Measurements from ENCODE around the gene PPP4R3A.
"Not testable (repeated sequence)": the region's sequence is repeated elsewhere in the genome, so short reads cannot be mapped to it uniquely, and the experiment has no call there.

The PPP4R3A gene

DNA sequence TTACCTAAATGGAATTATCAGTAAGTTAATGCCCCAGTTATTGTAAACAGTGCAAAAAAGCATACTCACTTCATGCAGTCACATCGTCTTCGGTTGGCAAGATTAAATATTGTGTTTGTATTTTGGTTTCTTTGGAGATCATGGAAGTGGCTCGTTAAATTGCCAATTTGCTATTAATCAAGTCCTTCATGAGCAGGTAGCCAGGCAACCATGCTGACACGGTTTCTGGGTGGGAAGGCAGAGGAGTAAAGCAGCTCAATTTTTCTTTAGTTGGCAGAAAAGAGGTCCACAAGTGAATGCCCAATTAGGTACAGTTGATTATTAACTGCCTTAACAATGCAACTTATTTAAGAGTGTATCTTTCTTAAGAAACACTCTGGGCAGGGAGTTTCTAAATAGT lies 43.9 kb downstream of the PPP4R3A start:
- FAIRE-seq (no peak), DNase-seq (ENCODE audit: insufficient read length) (no peak)
- no peak for TF ChIP-seq POLR2A (IDR thresholded peaks at IDR 0.05; ENCODE audit: low read depth, low read length)
- no peak for TF ChIP-seq TAF1 (IDR thresholded peaks at IDR 0.05; ENCODE audit: borderline replicate concordance, low read depth, low read length)
- no peak for TF ChIP-seq POLR2AphosphoS5 (IDR thresholded peaks at IDR 0.05; ENCODE audit: low read depth, low read length)

DNA sequence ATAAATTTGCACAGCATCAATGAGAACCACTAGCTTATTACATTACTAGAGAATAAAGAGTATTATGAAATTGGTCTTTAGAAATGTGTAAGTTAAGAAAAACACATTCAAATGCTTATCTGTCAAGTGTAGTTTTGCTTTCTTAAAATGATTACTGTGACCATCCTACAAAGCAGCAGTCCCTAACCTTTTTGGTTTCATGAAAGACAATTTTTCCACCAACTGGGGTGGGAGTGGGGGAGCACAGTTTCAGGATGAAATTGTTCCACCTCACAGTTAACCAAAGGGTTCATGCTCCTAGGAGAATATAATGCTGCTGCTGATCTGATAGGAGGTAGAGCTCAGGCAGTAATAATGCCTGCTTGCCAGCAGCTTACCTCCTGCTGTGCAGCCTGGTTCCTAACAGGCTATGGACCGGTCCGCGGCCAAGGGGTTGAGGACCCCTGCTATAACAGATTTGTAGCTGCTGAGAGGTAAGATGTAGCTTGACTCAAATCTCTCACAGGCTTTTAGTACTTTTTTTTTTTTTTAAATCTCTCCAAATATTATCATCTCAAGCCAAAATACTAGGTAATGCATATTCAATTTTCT lies 45.4 kb downstream of the PPP4R3A start:
- TF ChIP-seq POLR2AphosphoS5 (IDR thresholded peaks at IDR 0.05; ENCODE audit: low read depth, low read length): no peak
- TF ChIP-seq POLR2A (IDR thresholded peaks at IDR 0.05; ENCODE audit: low read depth, low read length): no peak
- TF ChIP-seq TAF1 (IDR thresholded peaks at IDR 0.05; ENCODE audit: borderline replicate concordance, low read depth, low read length): no peak
- FAIRE-seq (no peak), DNase-seq (ENCODE audit: insufficient read length) (no peak)

DNA sequence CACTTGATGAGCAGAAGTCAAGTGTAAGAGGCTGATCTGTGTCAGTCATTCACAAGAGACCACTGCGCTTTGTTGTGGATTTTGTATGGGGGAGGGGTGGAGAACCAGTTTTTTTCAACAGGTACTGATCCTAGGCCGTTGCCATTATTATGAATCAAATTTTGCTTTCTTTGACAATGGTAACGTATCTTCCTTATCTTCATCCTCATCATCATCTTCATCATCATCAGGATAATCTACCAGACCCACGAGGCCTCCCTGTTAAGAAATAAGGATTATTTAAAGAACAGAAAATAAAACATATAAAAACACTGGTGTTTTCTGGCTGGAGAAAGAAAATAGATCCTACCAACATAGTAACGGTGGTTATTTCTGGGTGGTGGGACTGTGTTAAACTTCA lies 51.5 kb downstream of the PPP4R3A start:
- DNase-seq (ENCODE audit: insufficient read length) (no peak), FAIRE-seq (no peak)
- TF ChIP-seq POLR2A (IDR thresholded peaks at IDR 0.05; ENCODE audit: low read depth, low read length) (no peak), POLR2AphosphoS5 (IDR thresholded peaks at IDR 0.05; ENCODE audit: low read depth, low read length) (no peak), TAF1 (IDR thresholded peaks at IDR 0.05; ENCODE audit: borderline replicate concordance, low read depth, low read length) (no peak)

DNA sequence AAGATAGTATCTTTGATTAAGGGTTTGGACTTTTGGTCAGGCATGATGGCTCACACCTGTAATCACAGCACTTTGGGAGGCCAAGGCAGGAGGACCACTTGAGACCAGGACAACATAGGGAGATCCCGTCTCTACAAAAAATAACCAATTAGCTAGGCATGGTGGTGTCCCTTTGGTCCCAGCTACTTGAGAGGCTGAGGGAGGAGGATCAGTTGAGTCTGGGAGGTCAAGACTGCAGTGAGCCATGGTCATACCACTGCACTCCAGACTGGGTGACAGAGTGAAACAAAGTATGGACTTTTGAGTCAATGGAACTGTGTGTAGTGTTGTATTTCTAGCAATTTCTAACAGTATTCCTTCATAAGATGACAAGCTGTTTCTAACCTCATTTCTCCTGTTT lies 53.8 kb downstream of the PPP4R3A start:
- FAIRE-seq (no peak), DNase-seq (ENCODE audit: insufficient read length) (no peak)
- no peak for TF ChIP-seq TAF1 (IDR thresholded peaks at IDR 0.05; ENCODE audit: borderline replicate concordance, low read depth, low read length)
- no peak for TF ChIP-seq POLR2A (IDR thresholded peaks at IDR 0.05; ENCODE audit: low read depth, low read length)
- peak; percentile 55; the same call in 1 of the 2 replicates for TF ChIP-seq POLR2AphosphoS5 (IDR thresholded peaks at IDR 0.05; ENCODE audit: low read depth, low read length)

DNA sequence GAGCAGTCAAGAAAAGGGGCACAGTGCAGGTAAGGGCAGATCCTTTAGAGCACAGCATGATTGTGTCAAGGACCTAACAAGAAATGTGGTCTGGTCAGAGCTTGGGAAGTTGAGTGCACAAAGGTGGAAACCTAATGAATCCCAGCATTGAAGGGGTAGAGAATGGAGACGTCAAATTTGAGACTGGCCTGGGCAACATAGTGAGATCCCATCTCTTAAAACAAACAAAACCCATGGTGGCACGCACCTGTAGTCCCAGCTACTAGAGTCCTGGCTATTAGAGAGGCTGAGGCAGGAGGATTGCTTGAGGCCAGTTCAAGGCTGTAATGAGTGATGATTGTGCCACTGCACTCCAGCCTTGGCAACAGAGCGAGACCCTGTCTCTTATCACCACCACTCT lies 55.5 kb downstream of the PPP4R3A start:
- FAIRE-seq (no peak), DNase-seq (ENCODE audit: insufficient read length) (no peak)
- TF ChIP-seq POLR2AphosphoS5 (IDR thresholded peaks at IDR 0.05; ENCODE audit: low read depth, low read length) (no peak), TAF1 (IDR thresholded peaks at IDR 0.05; ENCODE audit: borderline replicate concordance, low read depth, low read length) (no peak), POLR2A (IDR thresholded peaks at IDR 0.05; ENCODE audit: low read depth, low read length) (no peak)

DNA sequence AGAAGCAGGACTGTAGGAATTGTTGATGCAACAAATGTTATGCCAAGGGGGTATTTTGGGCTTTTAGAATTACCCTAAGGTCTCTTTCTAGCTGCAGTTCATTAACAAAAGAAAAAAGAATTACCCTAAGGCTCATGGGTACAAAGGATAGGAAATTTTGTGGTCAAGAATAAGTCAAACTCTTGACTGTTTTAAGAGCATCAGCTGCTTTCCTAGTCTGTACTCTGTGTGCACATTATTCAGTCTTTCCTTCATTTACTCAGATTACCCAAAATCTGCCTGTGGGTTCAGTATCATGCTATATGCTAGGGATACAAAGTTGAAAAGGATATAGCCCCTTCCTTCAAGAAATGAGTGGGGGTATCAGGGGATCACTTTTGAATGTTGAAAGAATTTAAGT lies 56.0 kb downstream of the PPP4R3A start:
- DNase-seq (ENCODE audit: insufficient read length): no peak
- no peak for FAIRE-seq
- no peak for TF ChIP-seq POLR2A (IDR thresholded peaks at IDR 0.05; ENCODE audit: low read depth, low read length)

DNA sequence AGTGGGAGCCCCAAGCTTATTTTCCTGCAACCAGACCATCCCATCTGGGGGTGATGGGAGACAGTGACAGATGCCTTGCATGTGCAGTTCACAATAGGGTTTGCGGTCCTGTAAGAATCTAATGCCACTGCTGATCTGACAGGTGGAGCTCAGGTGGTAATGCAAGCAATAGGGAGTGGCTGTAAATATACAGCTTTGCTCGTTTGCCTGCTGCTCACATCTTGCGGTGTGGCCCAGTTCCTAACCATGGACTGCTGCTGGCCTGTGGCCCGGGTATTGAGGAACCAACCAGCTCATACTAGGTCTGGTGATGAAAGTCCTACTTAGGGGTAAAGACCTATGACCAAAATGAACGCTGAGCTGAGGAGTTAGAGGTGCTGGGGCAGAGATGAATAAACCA lies 56.4 kb downstream of the PPP4R3A start:
- TF ChIP-seq POLR2A (IDR thresholded peaks at IDR 0.05; ENCODE audit: low read depth, low read length) (no peak), POLR2AphosphoS5 (IDR thresholded peaks at IDR 0.05; ENCODE audit: low read depth, low read length) (0 out of 2 replicates have a peak, but pooled peaks have one; percentile 38)
- FAIRE-seq: no peak
- no peak for DNase-seq (ENCODE audit: insufficient read length)

DNA sequence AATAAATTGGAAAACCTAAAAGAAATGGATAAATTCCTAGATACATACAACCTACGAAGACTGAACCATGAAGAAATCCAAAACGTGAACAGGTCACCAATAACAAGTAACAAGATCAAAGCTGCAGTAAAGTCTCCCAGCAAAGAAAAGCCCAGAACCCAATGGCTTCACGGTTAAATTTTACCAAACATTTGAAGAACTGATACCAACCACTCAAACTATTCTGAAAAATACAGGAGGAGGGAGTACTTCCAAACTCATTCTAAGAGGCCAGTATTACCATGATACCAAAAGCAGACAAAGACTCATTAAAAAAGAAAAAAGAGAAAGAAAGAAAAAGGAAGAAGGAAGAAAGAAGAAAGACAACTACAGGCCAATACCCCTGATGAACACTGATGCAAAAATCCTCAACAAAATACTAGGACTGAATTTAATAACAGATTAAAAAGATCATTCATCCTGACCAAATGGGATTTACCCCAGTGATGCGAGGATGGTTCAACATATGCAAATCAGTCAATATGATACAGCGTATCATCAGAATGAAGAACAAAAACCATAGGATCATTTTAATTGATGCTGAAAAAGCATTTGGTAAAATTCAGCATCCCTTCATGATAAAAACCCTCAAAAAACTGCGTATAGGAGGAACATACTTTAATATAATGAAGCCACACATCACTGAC lies 65.6 kb downstream of the PPP4R3A start:
- DNase-seq (ENCODE audit: insufficient read length) (no peak), FAIRE-seq (no peak)
- TF ChIP-seq POLR2A (IDR thresholded peaks at IDR 0.05; ENCODE audit: low read depth, low read length): no peak
- TF ChIP-seq POLR2AphosphoS5 (IDR thresholded peaks at IDR 0.05; ENCODE audit: low read depth, low read length): no peak
- TF ChIP-seq TAF1 (IDR thresholded peaks at IDR 0.05; ENCODE audit: borderline replicate concordance, low read depth, low read length): no peak

DNA sequence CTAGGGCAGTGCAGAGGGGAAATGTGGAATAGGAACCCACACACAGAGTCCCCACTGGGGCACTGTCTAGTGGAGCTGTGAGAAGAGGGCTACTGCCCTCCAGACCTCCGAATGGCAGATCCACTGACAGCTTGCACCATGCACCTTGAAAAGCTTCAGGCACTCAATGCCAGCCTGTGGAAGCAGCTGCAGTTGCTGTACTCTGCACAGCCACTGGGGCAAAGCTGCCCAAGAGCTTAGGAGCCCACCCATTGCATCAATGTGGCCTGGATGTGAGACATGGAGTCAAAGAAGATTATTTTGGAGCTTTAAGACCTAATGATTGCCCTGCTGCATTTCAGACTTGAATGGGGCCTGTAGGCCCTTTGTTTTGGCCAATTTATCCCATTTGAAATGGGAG lies 70.8 kb downstream of the PPP4R3A start:
- DNase-seq (ENCODE audit: insufficient read length) (no peak), FAIRE-seq (no peak)
- TF ChIP-seq POLR2AphosphoS5 (IDR thresholded peaks at IDR 0.05; ENCODE audit: low read depth, low read length) (no peak), TAF1 (IDR thresholded peaks at IDR 0.05; ENCODE audit: borderline replicate concordance, low read depth, low read length) (no peak), POLR2A (IDR thresholded peaks at IDR 0.05; ENCODE audit: low read depth, low read length) (no peak)

DNA sequence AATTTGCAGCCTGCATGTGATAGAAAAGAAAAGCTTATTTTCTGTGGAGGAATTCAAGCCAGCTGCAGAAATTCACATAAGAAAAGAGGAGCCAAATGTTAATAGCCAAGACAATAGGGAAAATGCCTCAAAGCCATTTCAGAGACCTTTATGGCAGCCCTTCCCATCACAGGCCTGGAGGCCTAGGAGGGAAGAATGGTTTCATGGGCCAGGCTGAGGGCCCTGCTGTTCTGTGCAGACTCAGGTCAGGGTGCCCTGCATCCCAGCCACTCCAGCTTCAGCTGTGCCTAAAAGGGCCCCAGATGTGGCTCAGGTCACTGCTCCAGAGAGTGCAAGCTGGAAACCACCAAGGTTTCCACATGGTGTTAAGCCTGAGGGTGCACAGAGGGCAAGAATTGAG lies 71.3 kb downstream of the PPP4R3A start:
- no peak for FAIRE-seq

DNA sequence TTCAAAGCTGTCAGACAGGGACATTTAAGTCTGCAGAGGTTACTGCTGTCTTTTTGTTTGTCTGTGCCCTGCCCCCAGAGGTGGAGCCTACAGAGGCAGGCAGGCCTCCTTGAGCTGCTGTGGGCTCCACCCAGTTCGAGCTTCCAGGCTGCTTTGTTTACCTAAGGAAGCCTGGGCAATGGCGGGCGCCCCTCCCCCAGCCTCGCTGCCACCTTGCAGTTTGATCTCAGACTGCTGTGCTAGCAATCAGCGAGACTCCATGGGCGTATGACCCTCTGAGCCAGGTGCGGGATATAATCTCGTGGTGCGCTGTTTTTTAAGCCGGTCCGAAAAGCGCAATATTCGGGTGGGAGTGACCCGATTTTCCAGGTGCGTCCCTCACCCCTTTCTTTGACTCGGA lies 73.8 kb downstream of the PPP4R3A start:
- DNase-seq (ENCODE audit: insufficient read length); FAIRE-seq: not testable (repeated sequence)

More for the DNA sequence above, 71.3 kb downstream of the PPP4R3A start:
- DNase-seq (ENCODE audit: insufficient read length): no peak
- no peak for TF ChIP-seq POLR2A (IDR thresholded peaks at IDR 0.05; ENCODE audit: low read depth, low read length)
- no peak for TF ChIP-seq TAF1 (IDR thresholded peaks at IDR 0.05; ENCODE audit: borderline replicate concordance, low read depth, low read length)
- TF ChIP-seq POLR2AphosphoS5 (IDR thresholded peaks at IDR 0.05; ENCODE audit: low read depth, low read length): no peak

DNA sequence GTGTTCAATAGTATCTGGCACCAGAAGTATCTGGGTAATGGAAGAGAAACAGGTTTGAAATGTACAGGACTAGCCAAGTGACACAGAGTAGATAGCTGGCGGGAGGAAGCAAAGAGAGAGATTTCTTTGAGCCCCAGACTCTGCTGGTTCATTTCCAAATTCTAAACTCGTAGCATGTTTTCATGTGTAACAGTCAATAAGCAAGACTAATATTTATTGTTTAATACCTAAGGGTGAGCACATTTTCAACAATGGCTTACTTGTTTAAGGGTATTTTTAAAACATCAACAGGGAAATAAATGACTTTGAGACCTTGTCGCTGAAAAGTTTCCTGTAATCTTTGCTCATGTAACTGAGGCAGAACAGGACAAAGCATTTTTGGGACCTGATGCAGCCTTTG lies 80.7 kb downstream of the PPP4R3A start:
- TF ChIP-seq TAF1 (IDR thresholded peaks at IDR 0.05; ENCODE audit: borderline replicate concordance, low read depth, low read length): no peak
- no peak for TF ChIP-seq POLR2AphosphoS5 (IDR thresholded peaks at IDR 0.05; ENCODE audit: low read depth, low read length)
- no peak for TF ChIP-seq POLR2A (IDR thresholded peaks at IDR 0.05; ENCODE audit: low read depth, low read length)
- FAIRE-seq (no peak), DNase-seq (ENCODE audit: insufficient read length) (no peak)

DNA sequence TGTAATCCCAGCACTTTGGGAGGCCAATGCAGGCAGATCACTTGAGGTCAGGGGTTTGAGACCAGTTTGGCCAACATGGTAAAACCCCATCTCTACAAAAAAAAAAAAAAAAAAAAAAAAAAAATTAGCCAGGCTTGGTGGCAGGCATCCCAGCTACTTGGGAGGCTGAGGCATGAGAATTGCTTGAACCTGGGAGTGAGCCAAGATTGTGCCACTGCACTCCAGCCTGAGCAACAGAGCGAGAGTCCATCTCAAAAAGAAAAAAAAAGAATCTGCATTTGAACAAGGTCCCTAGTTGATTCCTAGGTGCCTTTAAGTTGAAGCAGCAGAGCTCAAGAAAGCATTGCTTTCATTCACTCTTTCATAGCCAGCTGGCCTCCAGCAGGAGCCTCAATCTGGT lies 81.2 kb downstream of the PPP4R3A start:
- not testable (repeated sequence) for FAIRE-seq

DNA sequence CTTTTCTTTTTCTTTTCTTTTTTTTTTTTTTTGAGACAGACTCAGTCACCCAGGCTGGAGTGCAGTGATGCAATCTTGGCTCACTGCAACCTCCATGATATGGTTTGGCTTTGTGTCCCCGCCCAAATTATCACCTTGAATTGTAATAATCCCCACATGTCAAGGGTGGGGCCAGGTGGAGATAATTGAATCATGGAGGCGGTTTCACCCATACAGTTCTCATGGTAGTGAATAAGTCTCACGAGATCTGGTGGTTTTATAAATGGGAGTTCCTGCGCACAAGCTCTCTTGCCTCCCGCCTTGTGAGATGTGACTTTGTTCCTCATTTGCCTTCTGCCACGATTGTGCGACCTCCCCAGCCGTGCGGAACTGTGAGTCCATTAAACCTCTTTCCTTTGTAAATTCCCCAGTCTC lies 84.6 kb downstream of the PPP4R3A start:
- not testable (repeated sequence) for DNase-seq (ENCODE audit: insufficient read length); FAIRE-seq

More for the DNA sequence above, 81.2 kb downstream of the PPP4R3A start:
- DNase-seq (ENCODE audit: insufficient read length): not testable (repeated sequence)

Measured in GM12892 (cell line).